Lower leg skin (tissue), 4 donors: ENCODE data around the gene CCSAP. TPM values are rescaled to one million over a fixed set of nuclear protein-coding genes. Genes with fewer than 3 reads are reported as not detected.
"Not testable (repeated sequence)": the region's sequence is repeated elsewhere in the genome, so short reads cannot be mapped to it uniquely, and the experiment has no call there.

ENCODE experiments used
- DNase-seq, 2 donors: peaks; one replicate each; pipeline ENCODE4 v3.0.0-alpha.2; 2019; ENCODE audit warnings: low spot score in 2 of 2
- H3K4me3 ChIP-seq: fragments of 200-600 bp; sonication (generic); 2 replicates; pipeline ENCODE4 v1.5.1; 2017; ENCODE audit warnings: mild to moderate bottlenecking, low read depth; ENCODE audit not compliant: poor library complexity, severe bottlenecking
- POLR2A ChIP-seq, 2 donors: fragments of 450-650 bp; IDR thresholded peaks; one replicate each; pipeline ENCODE4 v1.6.1; 2016 to 2017; ENCODE audit warnings: antibody characterized with exemption in 2 of 2, mild to moderate bottlenecking in 1 of 2, moderate library complexity in 1 of 2
- whole genome bisulfite sequencing, 2 donors: methylation state at CpG; one replicate each; pipeline ENCODE4 v1.1.5; 2018; 5-methylcytosine and 5-hydroxymethylcytosine counted together
- intact Hi-C: fragments of 100-400 bp; cut with DNase I; formaldehyde crosslinking; loops from one replicate; pipeline ENCODE4 v1.15.0; 2023; ENCODE audit warnings: low total_unique reads
- total RNA-seq, 4 donors: library from RNA; depleted of rRNA; stranded (reverse); fragments of >200 nt; gene quantifications; one replicate each; pipeline ENCODE4 v1.1.0, GENCODE V29; 2016
- TF ChIP-seq, protein P1 (sequence below), 3 donors: fragments of 450-650 bp; IDR thresholded peaks; one replicate each; pipeline ENCODE4 v1.5.1; 2016; ENCODE audit warnings: antibody characterized with exemption in 3 of 3, mild to moderate bottlenecking in 3 of 3, moderate library complexity in 2 of 3

The CCSAP gene
- total RNA-seq, 4 donors from 2014 or later, result 20.0 to 32.4 (median 26.8) TPM

DNA sequence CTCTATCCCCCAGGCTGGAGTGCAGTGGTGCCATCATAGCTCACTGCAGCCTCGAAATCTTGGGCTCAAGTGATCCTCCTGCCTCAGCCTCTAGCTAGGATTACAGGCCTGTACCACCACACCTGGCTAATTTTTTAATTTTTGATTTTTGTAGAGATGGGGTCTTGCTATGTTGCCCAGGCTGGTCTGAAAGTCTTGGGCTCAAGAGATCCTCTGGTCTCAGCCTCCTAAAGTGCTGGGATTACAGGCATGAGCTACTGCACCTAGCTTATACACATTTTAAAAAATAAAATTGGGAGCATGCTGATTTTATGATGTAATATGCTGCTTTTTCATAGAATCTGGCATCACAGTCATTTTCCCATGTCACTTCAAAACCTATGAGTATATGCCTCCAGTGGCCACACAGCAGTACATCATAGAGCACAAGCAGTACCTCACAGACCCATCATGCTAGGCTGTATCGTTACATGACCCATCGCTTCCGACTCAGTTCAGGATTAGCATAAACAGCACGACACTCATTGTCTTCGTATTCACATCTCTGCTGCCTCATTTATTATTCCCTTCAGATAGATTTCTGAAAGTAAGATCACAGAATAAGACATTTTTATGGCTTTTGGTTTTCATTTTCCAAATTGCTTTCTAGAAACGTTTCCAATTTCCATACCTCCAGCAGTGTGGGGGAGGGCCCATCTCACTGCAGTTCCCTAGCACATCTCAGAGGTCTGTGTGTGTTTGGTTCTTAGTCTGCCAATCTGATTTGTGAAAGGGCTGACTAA, 35.9 kb upstream of the CCSAP start:
- H3K4me3 ChIP-seq, result no peak overlapping the region
- 50 to 52% methylated on average over 7 of the region's 7 CpGs for WGBS, 2 donors
- TF ChIP-seq POLR2A (IDR thresholded peaks at IDR 0.05), result no peak
- TF ChIP-seq, protein P1, sequence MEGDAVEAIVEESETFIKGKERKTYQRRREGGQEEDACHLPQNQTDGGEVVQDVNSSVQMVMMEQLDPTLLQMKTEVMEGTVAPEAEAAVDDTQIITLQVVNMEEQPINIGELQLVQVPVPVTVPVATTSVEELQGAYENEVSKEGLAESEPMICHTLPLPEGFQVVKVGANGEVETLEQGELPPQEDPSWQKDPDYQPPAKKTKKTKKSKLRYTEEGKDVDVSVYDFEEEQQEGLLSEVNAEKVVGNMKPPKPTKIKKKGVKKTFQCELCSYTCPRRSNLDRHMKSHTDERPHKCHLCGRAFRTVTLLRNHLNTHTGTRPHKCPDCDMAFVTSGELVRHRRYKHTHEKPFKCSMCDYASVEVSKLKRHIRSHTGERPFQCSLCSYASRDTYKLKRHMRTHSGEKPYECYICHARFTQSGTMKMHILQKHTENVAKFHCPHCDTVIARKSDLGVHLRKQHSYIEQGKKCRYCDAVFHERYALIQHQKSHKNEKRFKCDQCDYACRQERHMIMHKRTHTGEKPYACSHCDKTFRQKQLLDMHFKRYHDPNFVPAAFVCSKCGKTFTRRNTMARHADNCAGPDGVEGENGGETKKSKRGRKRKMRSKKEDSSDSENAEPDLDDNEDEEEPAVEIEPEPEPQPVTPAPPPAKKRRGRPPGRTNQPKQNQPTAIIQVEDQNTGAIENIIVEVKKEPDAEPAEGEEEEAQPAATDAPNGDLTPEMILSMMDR (IDR thresholded peaks at IDR 0.05), result no peak
- DNase-seq, result peak in 1 of 2 donors; percentile 13
- intact Hi-C loops, result no loop called here

DNA sequence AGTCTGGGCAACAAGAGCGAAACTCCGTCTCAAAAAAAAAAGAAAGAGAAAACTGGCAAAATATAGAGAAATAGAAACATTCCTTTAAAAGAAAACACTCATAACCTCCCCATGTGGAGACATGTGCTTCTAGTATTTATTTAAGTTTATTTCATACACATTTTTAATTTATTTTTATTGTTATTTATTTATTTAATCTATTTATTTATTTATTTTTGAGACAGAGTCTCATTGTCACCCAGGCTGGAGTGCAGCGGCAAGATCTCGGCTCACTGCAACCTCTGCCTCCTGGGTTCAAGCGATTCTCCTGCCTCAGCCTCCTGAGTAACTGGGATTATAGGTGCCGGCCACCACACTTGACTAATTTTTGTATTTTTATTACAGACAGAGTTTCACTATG, 35.2 kb upstream of the CCSAP start:
- intact Hi-C loops, H3K4me3 ChIP-seq, DNase-seq: not testable (repeated sequence)
- WGBS, 2 donors, result 95% methylated on average over 6 of the region's 6 CpGs

DNA sequence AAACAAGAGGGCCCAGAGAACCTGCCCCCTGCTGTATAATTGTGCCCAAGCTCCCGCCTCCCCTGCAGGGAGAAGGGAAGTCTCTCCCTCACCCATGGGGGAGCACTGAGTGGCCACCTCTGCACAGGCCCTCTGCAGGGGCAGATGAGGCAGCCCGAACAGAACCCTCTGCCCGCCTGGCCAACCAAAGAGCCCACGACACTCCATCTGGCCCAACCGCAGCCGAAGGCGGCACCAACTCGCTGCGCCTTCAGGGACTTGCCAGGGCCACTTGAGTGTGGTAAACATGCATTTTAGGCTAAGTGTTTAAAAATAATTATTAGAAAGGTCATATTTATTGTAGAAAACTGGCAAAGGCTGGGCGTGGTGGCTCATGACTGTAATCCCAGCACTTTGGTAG, 34.6 kb upstream of the CCSAP start:
- 89 to 92% methylated on average over 10 of the region's 10 CpGs for WGBS, 2 donors
- intact Hi-C loops, result no loop called here
- DNase-seq, result peak in 1 of 2 donors; percentile 45
- no peak overlapping the region for H3K4me3 ChIP-seq
- TF ChIP-seq, protein P1 (IDR thresholded peaks at IDR 0.05), result no peak
- no peak for TF ChIP-seq POLR2A (IDR thresholded peaks at IDR 0.05)

DNA sequence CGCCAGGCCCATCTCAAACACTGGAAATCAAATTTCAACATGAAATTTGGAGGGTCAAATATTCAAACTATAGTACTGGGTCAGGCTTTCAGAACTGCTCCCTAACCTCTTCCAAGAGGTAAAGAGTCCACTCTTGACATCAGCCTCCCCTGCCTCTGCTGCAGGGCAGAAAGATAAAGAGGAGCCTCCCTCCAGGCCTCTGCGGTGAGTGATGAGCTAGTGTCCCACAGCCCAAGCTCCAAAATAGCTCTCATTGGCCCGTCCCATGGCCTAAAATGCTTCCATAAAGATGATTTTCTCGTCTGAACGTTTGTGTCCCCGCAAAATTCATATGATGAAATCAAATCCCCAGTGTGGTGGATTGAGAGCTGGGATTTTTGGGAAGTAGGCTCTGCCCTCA, 33.7 kb upstream of the CCSAP start:
- WGBS, 2 donors, result 93% methylated on average over 6 of the region's 6 CpGs
- intact Hi-C loops, result no loop called here
- TF ChIP-seq, protein P1 (IDR thresholded peaks at IDR 0.05), result no peak
- TF ChIP-seq POLR2A (IDR thresholded peaks at IDR 0.05), result no peak
- H3K4me3 ChIP-seq, result no peak overlapping the region
- peak in 1 of 2 donors; percentile 49 for DNase-seq

DNA sequence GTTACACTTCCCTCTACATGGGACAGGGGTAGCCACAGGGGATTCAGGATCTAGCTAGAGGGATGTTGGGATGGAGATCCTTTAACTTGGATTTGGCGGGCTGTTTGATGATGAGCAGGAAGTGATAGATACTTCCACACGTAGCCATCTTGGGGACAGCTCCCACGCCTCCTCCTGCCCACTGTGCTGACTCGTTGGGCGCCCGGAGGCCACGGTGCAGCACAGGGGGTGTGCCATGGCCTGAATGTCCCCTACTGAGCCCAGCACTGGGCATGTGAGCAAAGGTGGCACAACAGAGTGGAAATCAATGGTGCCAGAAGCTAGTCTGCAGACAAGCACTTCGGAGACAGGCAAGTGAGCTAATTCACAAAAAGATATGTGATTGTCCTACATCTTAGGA, 31.6 kb upstream of the CCSAP start:
- no peak for DNase-seq

DNA sequence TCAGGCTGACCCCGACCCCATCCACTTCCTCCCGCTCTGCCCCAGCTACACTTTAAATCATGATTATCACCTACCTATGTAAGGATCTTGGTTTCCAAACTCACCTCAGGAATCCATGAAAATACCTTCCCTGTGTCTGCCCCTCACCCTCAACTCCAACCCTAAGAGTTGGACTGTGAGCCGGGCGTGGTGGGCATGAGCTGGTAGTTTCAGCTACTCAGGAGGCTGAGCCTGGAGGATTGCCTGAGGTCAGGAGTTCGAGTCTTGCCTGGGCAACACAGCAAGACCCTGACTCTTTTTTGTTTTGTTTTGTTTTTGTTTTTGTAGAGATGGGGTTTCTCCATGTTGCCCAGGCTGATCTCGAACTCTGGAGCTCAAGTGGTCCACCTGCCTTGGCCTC, 30.5 kb upstream of the CCSAP start:
- no peak for DNase-seq
- no peak overlapping the region for H3K4me3 ChIP-seq
- intact Hi-C loops, result no loop called here
- no peak for TF ChIP-seq POLR2A (IDR thresholded peaks at IDR 0.05)
- TF ChIP-seq, protein P1 (IDR thresholded peaks at IDR 0.05), result no peak
- 84 to 88% methylated on average over 6 of the region's 6 CpGs for WGBS, 2 donors

More for the DNA sequence above, 31.6 kb upstream of the CCSAP start:
- H3K4me3 ChIP-seq, result no peak overlapping the region
- 89 to 91% methylated on average over 8 of the region's 8 CpGs for WGBS, 2 donors
- TF ChIP-seq, protein P1 (IDR thresholded peaks at IDR 0.05), result no peak
- TF ChIP-seq POLR2A (IDR thresholded peaks at IDR 0.05), result no peak
- intact Hi-C loops, result no loop called here
